NCI-H226 (cell line): ENCODE results near the gene KRTAP10-6.
"Not testable (repeated sequence)": the region's sequence is repeated elsewhere in the genome, so short reads cannot be mapped to it uniquely, and the experiment has no call there.

Source experiments
- DNase-seq: peaks from one replicate; pipeline ENCODE4 v3.0.0-alpha.2; 2015

Gene KRTAP10-6, protein sequence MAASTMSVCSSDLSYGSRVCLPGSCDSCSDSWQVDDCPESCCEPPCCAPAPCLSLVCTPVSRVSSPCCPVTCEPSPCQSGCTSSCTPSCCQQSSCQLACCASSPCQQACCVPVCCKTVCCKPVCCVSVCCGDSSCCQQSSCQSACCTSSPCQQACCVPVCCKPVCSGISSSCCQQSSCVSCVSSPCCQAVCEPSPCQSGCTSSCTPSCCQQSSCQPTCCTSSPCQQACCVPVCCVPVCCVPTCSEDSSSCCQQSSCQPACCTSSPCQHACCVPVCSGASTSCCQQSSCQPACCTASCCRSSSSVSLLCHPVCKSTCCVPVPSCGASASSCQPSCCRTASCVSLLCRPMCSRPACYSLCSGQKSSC

DNA sequence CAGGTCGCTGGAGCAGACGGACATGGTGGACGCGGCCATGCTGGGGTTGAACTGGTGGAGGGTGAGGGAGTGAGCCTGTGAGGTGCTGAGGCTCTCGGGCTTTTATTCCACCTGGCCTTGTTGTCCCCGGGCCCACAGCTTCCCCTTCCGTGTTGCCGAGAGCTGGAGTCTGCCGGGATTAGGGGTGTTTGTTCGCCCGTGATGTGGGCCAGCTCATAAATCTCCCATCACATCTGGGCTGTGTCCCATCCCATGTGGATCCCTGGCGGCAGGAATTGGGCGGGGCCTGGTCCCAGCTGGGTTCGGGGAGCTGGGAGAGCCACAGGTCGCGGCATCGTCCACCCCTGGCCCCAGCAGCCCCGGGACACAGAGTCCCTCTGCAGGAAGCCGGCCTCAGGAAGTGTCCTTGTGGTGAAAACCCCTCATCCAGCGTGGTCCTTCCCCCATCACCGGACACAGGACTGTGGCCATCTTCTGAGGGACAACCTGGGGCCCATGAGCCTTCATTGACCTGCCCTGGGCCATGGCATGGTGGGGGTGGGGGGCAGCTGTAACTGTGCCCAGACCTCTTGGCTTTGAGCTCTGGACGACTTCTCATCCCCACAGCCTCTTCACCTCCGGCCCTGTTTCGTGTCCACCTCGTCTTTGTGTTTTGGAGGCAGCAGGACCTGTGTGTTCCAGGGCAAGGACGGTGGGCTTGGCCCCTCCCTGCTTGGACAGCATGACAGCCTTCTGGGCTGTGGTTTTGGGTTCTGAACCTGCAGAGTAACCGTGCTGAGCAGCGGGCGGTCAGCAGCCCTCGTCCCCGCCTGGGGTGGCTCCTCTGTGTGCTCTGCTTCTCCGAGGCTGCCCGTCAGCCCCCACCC, at the start of gene KRTAP10-6:
Gene KRTAP10-6, minus strand, starts transcription at position 60 of the 866 bp plus-strand sequence. Its CDS starts 21 bp downstream, at position 39.
- no peak for DNase-seq

- DNase-seq = no peak
These were observed 48.5 kb upstream of the KRTAP10-6 start for GRCh38 chr21:44640761-44641160.

DNA sequence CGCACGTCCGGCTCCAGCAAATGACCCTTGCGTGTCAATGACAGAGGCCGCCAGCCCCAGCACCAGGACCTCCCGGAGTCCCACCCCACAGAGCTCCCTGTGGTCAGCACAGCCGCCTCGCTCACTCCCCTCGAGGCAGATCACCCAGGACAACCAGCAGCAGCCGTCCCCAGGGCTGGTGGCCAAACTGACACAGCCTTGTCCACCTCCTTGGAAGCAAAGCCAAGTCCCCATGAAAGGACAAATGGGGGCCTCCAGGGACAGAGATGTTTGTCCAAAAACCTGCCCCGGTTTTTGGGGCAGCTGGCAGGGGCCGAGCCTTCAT, 47.0 kb upstream of the KRTAP10-6 start:
- DNase-seq = no peak

DNA sequence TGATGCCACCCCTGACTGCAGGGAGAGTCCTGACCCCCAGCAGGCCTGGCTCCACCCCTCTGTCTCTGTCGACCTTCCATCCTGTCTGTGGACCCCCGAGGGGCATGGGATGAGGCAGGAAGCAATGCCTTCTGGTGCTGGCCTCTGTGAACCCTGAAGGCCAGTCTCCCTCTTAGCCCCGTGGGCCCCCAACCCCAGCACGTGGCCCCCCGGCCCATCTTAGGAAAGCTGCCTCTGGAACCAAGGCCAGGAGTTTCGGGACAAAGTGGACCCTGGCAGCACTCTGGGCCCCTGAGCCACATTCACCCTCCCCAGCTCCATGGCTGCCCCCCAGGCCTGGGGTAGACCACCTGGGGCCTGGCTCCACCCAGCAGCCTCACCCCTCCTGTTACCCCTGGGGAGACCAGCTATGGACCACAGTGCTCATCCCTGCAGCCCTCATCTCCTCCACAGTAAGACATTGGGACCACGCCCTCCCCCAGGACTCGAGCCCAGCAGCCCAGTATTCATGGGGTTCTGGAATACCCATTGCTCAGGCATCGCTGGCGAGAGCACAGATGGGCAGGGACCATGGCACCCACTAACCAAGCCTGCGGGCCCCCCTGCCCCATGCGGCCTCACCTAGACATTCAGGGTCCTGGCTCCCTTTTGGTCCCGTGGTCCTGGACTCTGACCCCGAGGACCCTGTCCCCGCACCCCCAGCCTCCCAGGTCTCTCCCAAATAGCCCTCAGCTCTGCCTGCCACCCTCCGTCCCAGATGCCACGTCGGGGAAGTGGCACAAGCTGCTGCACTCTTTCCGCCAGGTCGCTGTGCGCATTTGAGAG, 46.4 kb upstream of the KRTAP10-6 start:
- DNase-seq = not testable (repeated sequence)

DNA sequence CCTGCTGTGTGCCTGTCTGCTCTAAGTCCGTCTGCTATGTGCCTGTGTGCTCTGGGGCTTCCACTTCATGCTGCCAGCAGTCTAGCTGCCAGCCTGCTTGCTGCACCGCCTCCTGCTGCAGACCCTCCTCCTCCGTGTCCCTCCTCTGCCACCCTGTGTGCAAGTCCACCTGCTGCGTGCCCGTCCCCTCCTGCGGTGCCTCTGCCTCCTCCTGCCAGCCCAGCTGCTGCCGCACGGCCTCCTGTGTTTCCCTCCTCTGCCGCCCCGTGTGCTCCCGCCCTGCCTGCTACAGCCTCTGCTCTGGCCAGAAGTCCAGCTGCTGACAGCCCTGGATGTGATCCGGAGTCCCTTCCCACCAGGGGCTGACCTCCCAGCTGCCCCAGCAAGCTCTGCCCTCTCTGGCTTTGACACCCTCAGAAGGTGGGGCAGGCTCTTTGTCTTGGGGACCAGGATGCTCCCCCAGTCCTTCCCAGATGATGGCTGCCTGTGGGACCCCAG, 45.6 kb upstream of the KRTAP10-6 start:
- DNase-seq = not testable (repeated sequence)

GRCh38 chr21:44637018-44637850, 44.9 kb upstream of the KRTAP10-6 start, which contains the start of gene KRTAP10-10:
Gene KRTAP10-10, plus strand, starts transcription at chr21:44637356. Its CDS starts 62 bp downstream, at chr21:44637418.
- no peak for DNase-seq

DNA sequence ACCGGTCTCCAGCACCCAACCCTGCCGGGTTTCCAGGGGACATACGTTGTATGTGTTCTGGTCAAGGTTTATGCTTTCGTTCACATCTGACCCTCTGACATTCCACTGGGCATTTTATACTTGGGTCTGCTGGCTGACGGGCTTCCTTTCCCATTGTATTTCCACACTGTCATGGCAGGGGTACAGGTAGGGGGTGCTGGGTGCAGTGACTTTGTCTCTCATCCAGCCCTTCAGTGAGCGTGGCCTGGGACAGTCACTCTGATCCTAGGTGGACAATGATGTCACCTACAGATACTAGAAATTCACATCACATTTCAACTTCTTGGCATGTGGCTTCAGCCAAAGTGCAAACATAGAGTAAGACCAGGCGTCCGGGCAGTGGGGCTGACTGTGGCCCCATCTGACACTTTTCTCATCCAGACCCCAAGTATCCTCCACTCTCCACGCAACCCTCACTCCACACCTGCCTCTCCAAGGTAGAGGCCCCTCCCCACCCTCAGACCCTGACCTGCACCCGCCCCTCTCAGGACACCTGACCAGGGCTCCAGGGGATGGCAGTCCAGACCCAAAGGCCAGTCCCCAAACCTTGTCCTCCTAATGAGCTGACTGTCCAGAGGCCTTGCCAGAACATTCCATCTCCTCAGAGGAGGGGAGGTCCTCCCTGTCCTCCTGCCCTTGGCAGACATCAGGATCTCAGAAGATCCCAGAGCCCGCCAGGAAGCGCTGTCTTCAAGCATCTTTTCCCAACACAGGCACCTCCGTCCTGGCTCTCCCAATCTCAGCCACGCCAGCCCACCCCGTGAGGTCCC, 44.1 kb upstream of the KRTAP10-6 start:
- DNase-seq = no peak

GRCh38 chr21:44632067-44632466, 39.8 kb upstream of the KRTAP10-6 start:
- no peak for DNase-seq

DNA sequence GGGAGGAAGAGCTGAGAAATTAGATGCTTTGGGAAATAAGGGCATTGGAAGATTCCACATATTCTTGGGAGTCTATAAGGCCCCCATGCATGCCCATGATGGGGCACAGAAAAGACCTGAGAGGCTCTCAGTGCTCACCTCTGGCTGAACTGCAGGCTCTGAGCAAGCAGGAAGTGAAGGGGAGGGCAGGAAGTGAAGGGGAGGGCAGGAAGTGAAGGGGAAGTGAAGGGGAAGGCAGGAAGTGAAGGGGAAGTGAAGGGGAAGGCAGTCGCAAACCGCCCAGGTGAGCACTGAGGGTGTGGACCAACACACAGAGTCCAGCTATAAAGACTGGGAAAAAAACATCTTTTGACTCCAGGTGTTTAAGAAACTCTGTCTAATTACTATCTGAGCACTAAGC, 38.1 kb upstream of the KRTAP10-6 start:
- DNase-seq = no peak

DNA sequence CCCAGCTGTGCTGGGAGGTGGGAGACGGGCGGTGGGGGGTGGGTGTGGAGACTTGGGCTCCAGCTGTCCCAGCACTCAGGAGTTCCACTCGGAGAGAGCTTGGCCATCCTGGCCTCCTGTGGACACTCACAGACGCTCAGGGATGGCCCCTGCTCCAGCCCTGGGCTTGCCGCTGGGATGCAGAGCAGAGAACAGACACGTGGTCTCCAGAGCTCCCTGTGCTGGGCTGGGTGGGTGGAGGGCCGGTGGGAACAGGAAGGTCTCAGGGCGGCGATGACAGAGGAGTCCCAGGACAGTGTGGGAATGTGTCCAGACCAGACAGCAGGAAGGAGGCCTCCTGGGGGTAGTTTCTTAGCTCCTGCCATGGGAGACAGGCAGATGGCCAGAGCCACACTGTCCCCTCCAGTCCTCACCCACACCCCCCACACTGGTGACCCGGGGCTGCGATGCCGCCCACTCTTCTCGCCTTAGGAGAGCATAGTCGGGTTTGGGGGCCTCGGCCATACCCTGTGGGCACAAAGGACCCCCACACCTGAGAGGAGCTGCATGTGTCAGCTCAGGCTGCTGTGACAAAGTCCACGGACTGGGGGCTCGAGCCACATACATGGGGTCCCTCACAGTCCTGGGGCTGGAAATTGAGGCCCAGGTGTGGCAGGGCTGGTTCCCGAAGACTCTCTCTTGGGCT, 36.5 kb upstream of the KRTAP10-6 start:
- DNase-seq = no peak

GRCh38 chr21:44627831-44628233, 35.5 kb upstream of the KRTAP10-6 start:
- DNase-seq = not testable (repeated sequence)

GRCh38 chr21:44627181-44627822, 35.0 kb upstream of the KRTAP10-6 start:
- not testable (repeated sequence) for DNase-seq

GRCh38 chr21:44626673-44627143, 34.4 kb upstream of the KRTAP10-6 start, which contains the start of gene KRTAP10-9:
Gene KRTAP10-9, plus strand, starts transcription at chr21:44627093. Its CDS starts 79 bp downstream, at chr21:44627172.
- DNase-seq = no peak

- no peak for DNase-seq
These were observed 34.0 kb upstream of the KRTAP10-6 start for GRCh38 chr21:44626262-44626661.

GRCh38 chr21:44625756-44626155, 33.5 kb upstream of the KRTAP10-6 start:
- no peak for DNase-seq

DNA sequence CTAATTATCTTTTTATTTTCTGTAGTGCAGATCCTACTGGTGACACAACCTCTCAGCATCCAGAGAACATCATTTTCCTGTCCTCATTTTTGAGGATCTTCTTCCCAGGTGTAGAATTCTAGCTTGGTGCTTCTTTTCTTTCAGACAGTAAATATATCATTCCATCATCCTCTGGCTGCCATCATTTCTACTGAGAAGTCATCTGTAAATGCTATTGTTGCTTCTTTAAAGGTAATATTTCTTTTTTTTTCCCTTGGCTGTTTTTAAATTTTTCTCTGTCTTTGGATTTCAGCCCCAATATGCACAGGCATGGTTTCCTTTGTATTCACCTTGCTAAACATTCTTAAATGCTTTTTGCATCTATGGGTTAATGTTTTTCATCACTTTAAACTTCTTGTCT, 31.3 kb upstream of the KRTAP10-6 start:
- DNase-seq = no peak

- DNase-seq = no peak
These were observed 27.6 kb upstream of the KRTAP10-6 start for GRCh38 chr21:44619886-44620285.

GRCh38 chr21:44618909-44619308, 26.6 kb upstream of the KRTAP10-6 start:
- no peak for DNase-seq

DNA sequence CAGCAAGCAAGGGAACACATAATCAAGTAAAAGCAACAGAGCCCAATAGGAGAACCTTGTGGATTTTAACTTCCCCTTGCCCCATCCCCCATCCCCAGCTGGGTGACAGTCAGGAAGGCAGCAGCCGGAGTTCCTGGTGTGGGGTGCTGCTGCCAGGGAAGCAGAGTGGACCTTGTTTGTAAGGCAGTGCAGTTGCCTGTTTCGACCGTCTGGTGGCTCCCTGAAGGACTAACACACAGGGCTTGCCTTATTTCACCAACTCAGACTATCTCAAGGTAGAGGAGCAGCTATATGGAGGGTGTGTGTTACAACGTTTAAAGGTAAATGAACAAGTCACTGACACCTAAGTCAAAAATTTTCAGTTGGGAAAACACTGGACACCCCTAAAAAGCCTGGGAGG, 26.2 kb upstream of the KRTAP10-6 start:
- DNase-seq = no peak
